GM12864 (cell line): ENCODE measurements around the gene TJP3.

Experiments
- DNase-seq: peaks from one replicate; pipeline ENCODE4 v3.0.0-alpha.2; 2011; ENCODE audit warnings: low read depth
- H3K4me3 ChIP-seq: 2 replicates; pipeline ENCODE4 v1.5.1; 2011; ENCODE audit warnings: mild to moderate bottlenecking, low read depth, low read length, control low read depth
- CTCF ChIP-seq: IDR thresholded peaks from 2 replicates; pipeline ENCODE4 v1.5.1; 2011; ENCODE audit warnings: low read depth, mild to moderate bottlenecking, moderate library complexity, low read length, control low read depth, inconsistent platforms; ENCODE audit errors: missing control alignments

Gene TJP3

GRCh38 chr19:3698974-3699740, 9.0 kb upstream of the TJP3 start:
- TF ChIP-seq CTCF = no peak
- no peak for DNase-seq
- peak overlapping the region; percentile 62 for H3K4me3 ChIP-seq

- DNase-seq = no peak
- peak overlapping the region; percentile 62 for H3K4me3 ChIP-seq
- TF ChIP-seq CTCF = no peak
Observed at GRCh38 chr19:3699741-3700241, 8.4 kb upstream of the TJP3 start.

GRCh38 chr19:3700242-3701032, 7.7 kb upstream of the TJP3 start, which contains the start of gene PIP5K1C:
Gene PIP5K1C, minus strand, starts transcription at chr19:3700468. Its CDS starts 78 bp downstream, at chr19:3700390.
- DNase-seq = no peak
- H3K4me3 ChIP-seq = peak within 1 kb of the TSS; percentile 62
- TF ChIP-seq CTCF = peak; percentile 72

GRCh38 chr19:3701200-3701599, 7.0 kb upstream of the TJP3 start:
- H3K4me3 ChIP-seq = no peak overlapping the region
- no peak for TF ChIP-seq CTCF
- DNase-seq = no peak

- TF ChIP-seq CTCF = no peak
- no peak overlapping the region for H3K4me3 ChIP-seq
- DNase-seq = no peak
Observed at GRCh38 chr19:3707868-3708206, 347 bp upstream of the TJP3 start.

- no peak for DNase-seq
- no peak for TF ChIP-seq CTCF
- no peak overlapping the region for H3K4me3 ChIP-seq
Observed at GRCh38 chr19:3710265-3710812, 2.2 kb downstream of the TJP3 start.
